HG03457 (cell line): Measurements from ENCODE around the gene ADAMTS13.

ENCODE experiments used
- ATAC-seq: cut with Tn5 transposase; IDR thresholded peaks from one replicate; pipeline ENCODE4 v1.9.1; 2021; ENCODE audit warnings: moderate number of reproducible peaks; ENCODE audit not compliant: unreplicated experiment

ADAMTS13 gene

GRCh38 chr9:133488686-133489252 lies 66.6 kb downstream of the ADAMTS13 start:
- ATAC-seq, result no peak

- no peak for ATAC-seq
These were observed 67.4 kb downstream of the ADAMTS13 start for GRCh38 chr9:133489253-133490190.

GRCh38 chr9:133490201-133490681 lies 68.1 kb downstream of the ADAMTS13 start:
- ATAC-seq, result no peak

- ATAC-seq, result no peak
These were observed 68.9 kb downstream of the ADAMTS13 start for GRCh38 chr9:133490865-133491655.

- no peak for ATAC-seq
These were observed 69.4 kb downstream of the ADAMTS13 start for GRCh38 chr9:133491656-133491925.

GRCh38 chr9:133492061-133493021 lies 70.2 kb downstream of the ADAMTS13 start:
- no peak for ATAC-seq

GRCh38 chr9:133493428-133493827 lies 71.3 kb downstream of the ADAMTS13 start:
- ATAC-seq, result no peak

- no peak for ATAC-seq
These were observed 71.8 kb downstream of the ADAMTS13 start for GRCh38 chr9:133493845-133494540.

GRCh38 chr9:133494636-133495326 lies 72.6 kb downstream of the ADAMTS13 start:
- ATAC-seq, result no peak

- no peak for ATAC-seq
These were observed 73.4 kb downstream of the ADAMTS13 start for GRCh38 chr9:133495327-133496293.

GRCh38 chr9:133496861-133497842 lies 75.0 kb downstream of the ADAMTS13 start:
- no peak for ATAC-seq

- no peak for ATAC-seq
These were observed 77.1 kb downstream of the ADAMTS13 start for GRCh38 chr9:133499132-133499891.

GRCh38 chr9:133499892-133500270 lies 77.7 kb downstream of the ADAMTS13 start:
- no peak for ATAC-seq

GRCh38 chr9:133502112-133502511 lies 79.9 kb downstream of the ADAMTS13 start:
- no peak for ATAC-seq

GRCh38 chr9:133505186-133505830 lies 83.1 kb downstream of the ADAMTS13 start:
- no peak for ATAC-seq
